IMR-90 (cell line): ENCODE results near the gene CBX6. TPM values are rescaled to one million over a fixed set of nuclear protein-coding genes. Genes with fewer than 3 reads are reported as not detected.

Source experiments
- ATAC-seq: fragments of 200-7000 bp; cut with Tn5 transposase; 2 replicates; pipeline ENCODE4 v1.9.1; 2020; ENCODE audit warnings: low read depth, mild to moderate bottlenecking, moderate library complexity
- BruUV-seq: library from RNA; stranded (reverse); fragments of 400-500 nt; replicated peaks from 2 replicates; lab custom pipeline; 2021; lab: Mats Ljungman, UMichigan
- CTCF ChIA-PET: fragments of 300-600 bp; formaldehyde crosslinking; extraction: SDS; loops from one replicate; lab custom pipeline; 2021; ENCODE audit warnings: antibody characterized with exemption; lab: Yijun Ruan, JAX
- POLR2A ChIA-PET: fragments of 300-600 bp; sonication (Branson Sonifier 250); formaldehyde crosslinking; loops from one replicate; lab custom pipeline; 2022; ENCODE audit warnings: antibody characterized with exemption; ENCODE audit not compliant: unreplicated experiment; lab: Charles Lee
- DNase-seq: peaks from one replicate; pipeline ENCODE4 v3.0.0; 2013
- H2AFZ ChIP-seq: replicated peaks from 2 replicates; pipeline ENCODE3; 2013; ENCODE audit warnings: low read length, mild to moderate bottlenecking; ENCODE audit not compliant: poor library complexity
- H2AK5ac ChIP-seq: 2 replicates; pipeline ENCODE4 v1.6.1; 2013; ENCODE audit warnings: low read depth, low read length, inconsistent platforms
- H2AK9ac ChIP-seq: replicated peaks from 2 replicates; pipeline ENCODE3; 2013; ENCODE audit warnings: mild to moderate bottlenecking, low read depth, low read length, moderate library complexity; ENCODE audit not compliant: poor library complexity
- H2BK120ac ChIP-seq: 2 replicates; pipeline ENCODE4 v1.6.1; 2013; ENCODE audit warnings: low read depth, low read length, inconsistent platforms
- H2BK15ac ChIP-seq: 3 replicates; pipeline ENCODE4 v1.6.1; 2013; ENCODE audit warnings: low read depth, low read length, inconsistent platforms
- H2BK20ac ChIP-seq: 2 replicates; pipeline ENCODE4 v1.6.1; 2013; ENCODE audit warnings: low read depth, mild to moderate bottlenecking, inconsistent platforms, low read length, moderate library complexity
- H2BK5ac ChIP-seq: 2 replicates; pipeline ENCODE4 v1.6.1; 2013; ENCODE audit warnings: mild to moderate bottlenecking, low read depth, low read length, inconsistent platforms; ENCODE audit not compliant: poor library complexity, severe bottlenecking
- H3K14ac ChIP-seq: replicated peaks from 2 replicates; pipeline ENCODE4 v1.6.1; 2013; ENCODE audit warnings: low read depth, low read length, inconsistent platforms
- H3K18ac ChIP-seq: 2 replicates; pipeline ENCODE4 v1.6.1; 2013; ENCODE audit warnings: low read depth, low read length, control low read depth
- H3K23ac ChIP-seq: 2 replicates; pipeline ENCODE4 v1.6.1; 2013; ENCODE audit warnings: low read depth, low read length, inconsistent platforms
- H3K27ac ChIP-seq: 2 replicates; pipeline ENCODE4 v1.5.1; 2013; ENCODE audit warnings: mild to moderate bottlenecking, control low read depth, low read length; ENCODE audit not compliant: insufficient read depth
- H3K27me3 ChIP-seq: 2 replicates; pipeline ENCODE4 v1.6.1; 2013; ENCODE audit warnings: low read length; ENCODE audit not compliant: control insufficient read depth, insufficient read depth
- H3K36me3 ChIP-seq: 2 replicates; pipeline ENCODE4 v1.6.1; 2013; ENCODE audit warnings: low read length, mixed read lengths; ENCODE audit not compliant: control insufficient read depth, insufficient read depth
- H3K4ac ChIP-seq: 2 replicates; pipeline ENCODE4 v1.6.1; 2013; ENCODE audit warnings: low read depth, low read length, inconsistent platforms
- H3K4me1 ChIP-seq: 2 replicates; pipeline ENCODE4 v1.6.1; 2013; ENCODE audit warnings: low read length, mixed read lengths; ENCODE audit not compliant: control insufficient read depth, insufficient read depth
- H3K4me2 ChIP-seq: 2 replicates; pipeline ENCODE4 v1.6.1; 2013; ENCODE audit warnings: low read depth, mild to moderate bottlenecking, control low read depth, low read length, moderate library complexity
- H3K4me3 ChIP-seq: 2 replicates; pipeline ENCODE4 v1.5.1; 2013; ENCODE audit warnings: low read depth, mild to moderate bottlenecking, control low read depth, low read length, moderate library complexity; ENCODE audit not compliant: insufficient read depth
- H3K56ac ChIP-seq: 2 replicates; pipeline ENCODE4 v1.6.1; 2013; ENCODE audit warnings: low read length, inconsistent platforms; ENCODE audit not compliant: insufficient read depth; ENCODE audit errors: extremely low read depth
- H3K79me1 ChIP-seq, 2 experiments: 2 replicates each; pipeline ENCODE4 v1.6.1; 2013; ENCODE audit warnings: low read length in 2 of 2, inconsistent platforms in 1 of 2, low read depth in 1 of 2
- H3K9ac ChIP-seq: 2 replicates; pipeline ENCODE4 v1.6.1; 2013; ENCODE audit warnings: low read depth, low read length, control low read depth
- H3K9me1 ChIP-seq: 2 replicates; pipeline ENCODE4 v1.6.1; 2013; ENCODE audit warnings: low read length, inconsistent platforms; ENCODE audit not compliant: insufficient read depth
- H3K9me3 ChIP-seq: 2 replicates; pipeline ENCODE4 v1.6.1; 2013; ENCODE audit warnings: low read length; ENCODE audit not compliant: control insufficient read depth, insufficient read depth
- H4K20me1 ChIP-seq: 2 replicates; pipeline ENCODE4 v1.6.1; 2013; ENCODE audit warnings: low read length, inconsistent platforms; ENCODE audit not compliant: insufficient read depth
- H4K5ac ChIP-seq: 2 replicates; pipeline ENCODE4 v1.6.1; 2013; ENCODE audit warnings: mild to moderate bottlenecking, low read depth, low read length, control low read depth
- H4K8ac ChIP-seq, 2 experiments: 2 replicates each; pipeline ENCODE4 v1.6.1; 2013; ENCODE audit warnings: low read depth in 2 of 2, low read length in 2 of 2, control low read depth in 1 of 2, inconsistent platforms in 1 of 2
- H4K91ac ChIP-seq: 2 replicates; pipeline ENCODE4 v1.6.1; 2013; ENCODE audit warnings: low read depth, low read length, inconsistent platforms; ENCODE audit not compliant: insufficient read depth
- BHLHE40 ChIP-seq: fragments of 150-350 bp; IDR thresholded peaks from 2 replicates; pipeline ENCODE4 v1.6.1; 2016; ENCODE audit warnings: mild to moderate bottlenecking, low read depth, low read length
- CEBPB ChIP-seq: IDR thresholded peaks from 2 replicates; pipeline ENCODE4 v1.6.1; 2012; ENCODE audit warnings: low read depth, low read length, improper control_type of control experiment
- CHD1 ChIP-seq: IDR thresholded peaks from 2 replicates; pipeline ENCODE4 v1.6.1; 2012; ENCODE audit warnings: low read depth, low read length, improper control_type of control experiment
- CTCF ChIP-seq: conservative IDR thresholded peaks from 2 replicates; pipeline ENCODE4 v1.5.1; 2012; ENCODE audit warnings: mild to moderate bottlenecking, low read depth, low read length, improper control_type of control experiment
- ELK1 ChIP-seq: fragments of 150-350 bp; IDR thresholded peaks from 2 replicates; pipeline ENCODE4 v1.6.1; 2016; ENCODE audit warnings: low read depth, mild to moderate bottlenecking, low read length, moderate library complexity, borderline replicate concordance
- FOS ChIP-seq: fragments of 150-350 bp; IDR thresholded peaks from 2 replicates; pipeline ENCODE4 v1.6.1; 2016; ENCODE audit warnings: low read depth, low read length
- MAFK ChIP-seq: IDR thresholded peaks from 2 replicates; pipeline ENCODE4 v1.6.1; 2012; ENCODE audit warnings: low read depth, low read length, improper control_type of control experiment
- MAZ ChIP-seq: IDR thresholded peaks from 2 replicates; pipeline ENCODE4 v1.6.1; 2012; ENCODE audit warnings: low read depth, mild to moderate bottlenecking, low read length, improper control_type of control experiment, moderate library complexity, borderline replicate concordance
- MXI1 ChIP-seq: IDR thresholded peaks from 2 replicates; pipeline ENCODE4 v1.6.1; 2012; ENCODE audit warnings: low read depth, mild to moderate bottlenecking, low read length, moderate library complexity, borderline replicate concordance
- NFE2L2 ChIP-seq: fragments of 150-350 bp; IDR thresholded peaks from 2 replicates; pipeline ENCODE4 v1.6.1; 2016; ENCODE audit warnings: low read depth, mild to moderate bottlenecking, low read length
- POLR2A ChIP-seq: IDR thresholded peaks from 2 replicates; pipeline ENCODE4 v1.6.1; 2012; ENCODE audit warnings: mild to moderate bottlenecking, low read depth, low read length
- RAD21 ChIP-seq: IDR thresholded peaks from 2 replicates; pipeline ENCODE4 v1.6.1; 2012; ENCODE audit warnings: low read length, improper control_type of control experiment
- RCOR1 ChIP-seq: IDR thresholded peaks from 2 replicates; pipeline ENCODE4 v1.6.1; 2012; ENCODE audit warnings: mild to moderate bottlenecking, low read length, improper control_type of control experiment; ENCODE audit not compliant: insufficient replicate concordance
- RFX5 ChIP-seq: IDR thresholded peaks from 2 replicates; pipeline ENCODE4 v1.8.0; 2012; ENCODE audit warnings: low read depth, mild to moderate bottlenecking, low read length, moderate library complexity
- SMC3 ChIP-seq: fragments of 150-350 bp; IDR thresholded peaks from 2 replicates; pipeline ENCODE4 v1.6.1; 2016; ENCODE audit warnings: low read depth, mild to moderate bottlenecking, antibody characterized with exemption, low read length, moderate library complexity
- WGBS, 2 experiments: methylation state at CpG; one replicate each; pipeline versions ENCODE4 v1.1.5 to v1.1.7; 2013; ENCODE audit warnings: missing lambda C conversion rate in 2 of 2; ENCODE audit not compliant: insufficient read length in 1 of 2; ENCODE audit errors: extremely low coverage in 2 of 2; 5-methylcytosine and 5-hydroxymethylcytosine counted together
- dilution Hi-C: fragments of 300-500 bp; cut with HindIII; formaldehyde crosslinking; loops from one replicate; pipeline ENCODE4 v1.14.3; 2018; ENCODE audit warnings: low sequenced_read_pairs; ENCODE audit not compliant: unreplicated experiment
- in situ Hi-C: fragments of 300-500 bp; cut with MboI; formaldehyde crosslinking; loops from 3 replicates; pipeline ENCODE4 v1.14.3; 2019; ENCODE audit warnings: low sequenced_read_pairs, inconsistent platforms, mixed read lengths
- intact Hi-C: fragments of 100-400 bp; cut with micrococcal nuclease; formaldehyde crosslinking; loops from 2 replicates; pipeline ENCODE4 v1.10.0; 2022
- polyA plus RNA-seq, 3 experiments: library from polyadenylated mRNA; depleted of rRNA; stranded (reverse); fragments of >200 nt; gene quantifications; 2 replicates each; pipeline ENCODE4 v1.2.3, GENCODE V29; 2012; ENCODE audit warnings: low replicate concordance in 1 of 3
- total RNA-seq: library from RNA; depleted of rRNA; stranded (reverse); fragments of >200 nt; gene quantifications from 2 replicates; pipeline ENCODE4 v1.2.3, GENCODE V29; 2012
- TF ChIP-seq, protein P1 (sequence below): fragments of 150-350 bp; IDR thresholded peaks from 2 replicates; pipeline ENCODE4 v1.6.1; 2017; ENCODE audit warnings: mild to moderate bottlenecking, antibody characterized with exemption, low read length, low read depth

CBX6 gene
- total and polyA plus RNA-seq, 2 of the 4 experiments (the other 2 are of a cell fraction): 15.2 to 19.0 TPM

- no peak overlapping the region for H3K4ac ChIP-seq
- H3K4me2 ChIP-seq: no peak overlapping the region
- ChIA-PET CTCF (interaction anchor here (1.5 kb wide), 1 partner anchor 67 kb away, joined by 3 read pairs; no protein-coding TSS in a partner anchor), POLR2A (interaction anchor here (0.6 kb wide), 1 partner anchor 12 kb away, joined by 8 read pairs; no protein-coding TSS in a partner anchor)
- H2BK120ac ChIP-seq: no peak overlapping the region
- no TSS peak for BruUV-seq
- TF ChIP-seq POLR2A (no peak), CEBPB (no peak), RAD21 (no peak), CTCF (no peak), MAFK (no peak), CHD1 (no peak), NFE2L2 (no peak), RCOR1 (no peak), BHLHE40 (no peak), FOS (no peak), ELK1 (no peak), SMC3 (no peak), MAZ (no peak), RFX5 (no peak), MXI1 (no peak)
- TF ChIP-seq, protein P1, sequence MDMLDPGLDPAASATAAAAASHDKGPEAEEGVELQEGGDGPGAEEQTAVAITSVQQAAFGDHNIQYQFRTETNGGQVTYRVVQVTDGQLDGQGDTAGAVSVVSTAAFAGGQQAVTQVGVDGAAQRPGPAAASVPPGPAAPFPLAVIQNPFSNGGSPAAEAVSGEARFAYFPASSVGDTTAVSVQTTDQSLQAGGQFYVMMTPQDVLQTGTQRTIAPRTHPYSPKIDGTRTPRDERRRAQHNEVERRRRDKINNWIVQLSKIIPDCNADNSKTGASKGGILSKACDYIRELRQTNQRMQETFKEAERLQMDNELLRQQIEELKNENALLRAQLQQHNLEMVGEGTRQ: no peak
- H2AK5ac ChIP-seq: no peak overlapping the region
- DNase-seq: peak; percentile 69
- no peak overlapping the region for H4K8ac ChIP-seq
- H3K36me3 ChIP-seq: no peaks in the 10 kb centered on the region
- no peak overlapping the region for H3K9ac ChIP-seq
- H3K56ac ChIP-seq: no peak overlapping the region
- in situ Hi-C loops: no loop called here
- H2BK15ac ChIP-seq: no peak overlapping the region
- no peaks in the 10 kb centered on the region for H3K79me1 ChIP-seq
- H4K5ac ChIP-seq: no peak overlapping the region
- 70% methylated on average over 4 of the region's 19 CpGs; no CpG with 5 or more reads in 1 of the 2 experiments for WGBS, 2 experiments
- peaks cover 3% of the 10 kb centered on the region; the same call in 1 of the 2 replicates for H3K27me3 ChIP-seq
- H3K9me3 ChIP-seq: no peaks in the 10 kb centered on the region
- H3K14ac ChIP-seq: no peak overlapping the region
- no peak overlapping the region for H3K23ac ChIP-seq
- peak overlapping the region; percentile 56 for H2AFZ ChIP-seq
- peak; percentile 40 for ATAC-seq
- no peak overlapping the region for H3K4me3 ChIP-seq
- dilution Hi-C loops: no loop called here
- H3K9me1 ChIP-seq: no peaks in the 10 kb centered on the region
- H4K91ac ChIP-seq: no peak overlapping the region
- H3K27ac ChIP-seq: no peak overlapping the region
- peaks cover 2% of the 10 kb centered on the region; the same call in 1 of the 2 replicates for H3K4me1 ChIP-seq
- no peak overlapping the region for H3K18ac ChIP-seq
- H2AK9ac ChIP-seq: no peak overlapping the region
- intact Hi-C loops: no loop called here
- H4K20me1 ChIP-seq: no peaks in the 10 kb centered on the region; the same call in 1 of the 2 replicates
- no peak overlapping the region for H2BK5ac ChIP-seq
- no peak overlapping the region for H2BK20ac ChIP-seq
Measured at GRCh38 chr22:38835888-38836301, 36.1 kb downstream of the CBX6 start.
